ENCODE measurements around the gene SCAF1. TPM values are rescaled to one million over a fixed set of nuclear protein-coding genes. Genes with fewer than 3 reads are reported as not detected.

Gene SCAF1
- polyA plus RNA-seq, 2 of the 4 experiments (the other 2 are of a cell fraction), result 4.0 to 47.9 TPM

- TF ChIP-seq PHF8 (IDR thresholded peaks at IDR 0.05; ENCODE audit: borderline replicate concordance, low read depth), result no peak
These were observed 21.2 kb downstream of the SCAF1 start (continued) for GRCh38 chr19:49663224-49663623.

- ChIA-PET CTCF (interaction anchor here (0.6 to 21.2 kb wide), 7 partner anchors 10 to 175 kb away, joined by 3 to 326 read pairs (median 4); partner anchors contain the start of genes PRMT1, RRAS and SCAF1), POLR2A (interaction anchor here (0.6 to 2.6 kb wide), 11 partner anchors 8 to 211 kb away, joined by 4 to 41 read pairs (median 6); partner anchors contain the start of genes ALDH16A1, PRMT1, RPS11 and RRAS)
- FAIRE-seq, result no peak
- peak; percentile 95 to 96 for DNase-seq (ENCODE audit: low read depth in 1 of 2, low spot score in 1 of 2)
- Histone ChIP-seq H3K4me2 (peak overlapping the region; percentile 83), H3K4me3 (peak overlapping the region; percentile 65), H3K4me1 (peaks cover 14% of the 10 kb centered on the region), H3K27ac (peak overlapping the region; percentile 79 to 86), H3K9me3 (0 out of 3 replicates have a peak, but pooled peaks cover 3% of the 10 kb centered on the region)
- ATAC-seq, result peak; percentile 67 to 80
- WGBS (ENCODE audit: missing lambda C conversion rate), result 3% methylated on average over 34 of the region's 53 CpGs
- TF ChIP-seq USF2 (IDR thresholded peaks at IDR 0.05), result 0 out of 2 replicates have a peak, but pooled peaks have one; percentile 11
- TF ChIP-seq CBX8 (IDR thresholded peaks at IDR 0.05), result no peak
- 0 out of 2 replicates have a peak, but pooled peaks have one; percentile 6 for TF ChIP-seq GATA3 (IDR thresholded peaks at IDR 0.05; ENCODE audit: borderline replicate concordance)
- peak; percentile 78 for TF ChIP-seq MAX (IDR thresholded peaks at IDR 0.05)
- TF ChIP-seq JUN (IDR thresholded peaks at IDR 0.05), result peak; percentile 76 to 77; a peak in 3 of 5 replicates
- peak; percentile 42; the same call in 1 of the 2 replicates for TF ChIP-seq TFCP2L1 (CRISPR knock-in tag; IDR thresholded peaks at IDR 0.05)
- no peak for TF ChIP-seq KDM1A (IDR thresholded peaks at IDR 0.05; ENCODE audit: low read depth)
- TF ChIP-seq POLR2A (IDR thresholded peaks at IDR 0.05; ENCODE audit: low read length), result peak; percentile 78
- peak; percentile 67 for TF ChIP-seq PBX3 (IDR thresholded peaks at IDR 0.05)
- TF ChIP-seq MYC (IDR thresholded peaks at IDR 0.05; ENCODE audit: borderline replicate concordance, low read length), result peak; percentile 45; the same call in 1 of the 2 replicates
- TF ChIP-seq FOSL2 (IDR thresholded peaks at IDR 0.05), result no peak
- no peak for TF ChIP-seq FOSL2 (CRISPR knock-in tag; IDR thresholded peaks at IDR 0.05)
These were observed 22.4 kb downstream of the SCAF1 start for GRCh38 chr19:49664171-49665035.

GRCh38 chr19:49665036-49665350 is 23.0 kb downstream of the SCAF1 start:
- Histone ChIP-seq H3K9me3 (0 out of 3 replicates have a peak, but pooled peaks cover 2% of the 10 kb centered on the region), H3K4me2 (peak overlapping the region; percentile 83), H3K4me3 (peak overlapping the region; percentile 65), H3K4me1 (peaks cover 14% of the 10 kb centered on the region), H3K27ac (peak overlapping the region; percentile 79 to 86)
- TF ChIP-seq CHD2 (IDR thresholded peaks at IDR 0.05; ENCODE audit: low read length, partially characterized antibody) (no peak), TP53 (CRISPR knock-in tag; IDR thresholded peaks at IDR 0.05) (no peak), BHLHE40 (IDR thresholded peaks at IDR 0.05; ENCODE audit: low read depth, low read length) (0 out of 2 replicates have a peak, but pooled peaks have one; percentile 6), RAD21 (conservative IDR thresholded peaks at IDR 0.05 in 1 of 2, IDR thresholded peaks at IDR 0.05 in 1 of 2) (no peak)
- POLR2A ChIA-PET, result interaction anchor here (0.6 to 2.6 kb wide), 7 partner anchors 11 to 212 kb away, joined by 4 to 41 read pairs (median 5); partner anchors contain the start of genes ALDH16A1, AP2A1, PRMT1 and RRAS
- DNase-seq (ENCODE audit: low read depth in 1 of 2, low spot score in 1 of 2) (no peak), FAIRE-seq (no peak), ATAC-seq (peak in 1 of 2 experiments; percentile 8; a peak in 3 of 6 replicates)
- CTCF ChIA-PET, result interaction anchor here (0.7 to 21.2 kb wide), 4 partner anchors 10 to 95 kb away, joined by 4 to 326 read pairs (median 62); partner anchors contain the start of genes PRMT1, RRAS and SCAF1
- 3% methylated on average over 7 of the region's 7 CpGs for WGBS (ENCODE audit: missing lambda C conversion rate)
